Activated T-helper 1 cell treated with anti-CD3 and anti-CD28 coated beads, Interleukin-2, amount 50 U/mL, for 16 hours (primary cell): ENCODE data around the gene ZNF578.
"Not testable (repeated sequence)": the region's sequence is repeated elsewhere in the genome, so short reads cannot be mapped to it uniquely, and the experiment has no call there.

ENCODE experiments used
- DNase-seq, 2 donors: peaks; one replicate each; pipeline ENCODE4 v3.0.0-alpha.2; 2020; ENCODE audit warnings: low read depth in 1 of 2, low spot score in 1 of 2

ZNF578 gene

DNA sequence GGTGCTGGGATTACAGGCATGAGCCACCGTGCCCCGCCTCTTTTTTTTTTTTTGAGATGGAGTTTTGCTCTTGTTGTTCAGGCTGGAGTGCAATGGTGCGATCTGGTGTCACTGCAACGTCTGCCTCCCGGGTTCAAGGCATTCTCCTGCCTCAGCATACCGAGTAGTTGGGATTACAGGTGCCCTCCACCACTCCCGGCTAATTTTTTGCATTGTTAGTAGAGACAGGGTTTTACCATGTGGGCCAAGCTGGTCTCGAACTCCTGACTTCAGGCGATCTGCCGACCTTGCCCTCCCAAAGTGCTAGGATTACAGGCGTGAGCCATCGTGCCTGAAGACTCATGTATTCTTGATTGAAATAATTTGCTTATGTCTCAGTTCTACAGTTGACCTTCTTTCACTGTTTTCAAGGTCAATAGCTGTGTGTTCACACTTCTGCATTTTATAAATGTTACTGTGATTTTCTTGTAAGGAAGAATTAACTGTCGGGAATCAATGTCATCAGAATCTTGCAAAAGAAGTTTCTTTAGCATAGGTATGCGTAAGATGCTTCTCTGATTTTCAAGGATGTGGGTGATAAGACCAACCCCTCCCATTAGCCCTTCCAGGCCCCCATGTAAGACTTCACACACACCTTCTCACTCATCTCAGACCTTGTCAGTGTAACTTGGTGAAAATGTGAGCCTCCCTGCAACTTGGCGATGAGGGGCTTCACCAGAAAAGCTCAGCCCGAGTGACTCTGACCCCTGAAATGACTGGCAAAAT lies 104.1 kb downstream of the ZNF578 start:
- no peak for DNase-seq

DNA sequence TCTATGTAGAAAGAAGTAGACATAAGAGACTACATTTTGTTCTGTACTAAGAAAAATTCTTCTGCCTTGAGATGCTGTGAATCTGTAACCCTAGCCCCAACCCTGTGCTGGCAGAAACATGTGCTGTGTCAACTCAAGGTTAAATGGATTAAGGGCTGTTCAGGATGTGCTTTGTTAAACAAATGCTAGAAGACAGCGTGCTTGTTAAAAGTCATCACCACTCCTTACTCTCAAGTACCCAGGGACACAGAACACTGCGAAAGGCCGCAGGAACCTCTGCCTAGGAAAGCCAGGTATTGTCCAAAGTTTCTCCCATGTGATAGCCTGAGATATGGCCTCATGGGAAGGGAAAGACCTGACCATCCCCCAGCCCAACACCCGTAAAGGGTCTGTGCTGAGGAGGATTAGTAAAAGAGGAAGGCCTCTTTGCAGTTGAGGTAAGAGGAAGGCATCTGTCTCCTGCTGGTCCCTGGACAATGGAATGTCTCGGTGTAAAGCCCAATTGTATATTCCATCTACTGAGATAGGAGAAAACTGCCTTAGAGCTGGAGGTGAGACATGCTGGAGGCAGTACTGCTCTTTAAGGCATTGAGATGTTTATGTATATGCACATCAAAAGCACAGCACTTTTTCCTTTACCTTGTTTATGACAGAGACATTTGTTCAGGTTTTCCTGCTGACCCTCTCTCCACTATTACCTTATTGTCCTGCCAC lies 105.5 kb downstream of the ZNF578 start:
- DNase-seq = not testable (repeated sequence)

DNA sequence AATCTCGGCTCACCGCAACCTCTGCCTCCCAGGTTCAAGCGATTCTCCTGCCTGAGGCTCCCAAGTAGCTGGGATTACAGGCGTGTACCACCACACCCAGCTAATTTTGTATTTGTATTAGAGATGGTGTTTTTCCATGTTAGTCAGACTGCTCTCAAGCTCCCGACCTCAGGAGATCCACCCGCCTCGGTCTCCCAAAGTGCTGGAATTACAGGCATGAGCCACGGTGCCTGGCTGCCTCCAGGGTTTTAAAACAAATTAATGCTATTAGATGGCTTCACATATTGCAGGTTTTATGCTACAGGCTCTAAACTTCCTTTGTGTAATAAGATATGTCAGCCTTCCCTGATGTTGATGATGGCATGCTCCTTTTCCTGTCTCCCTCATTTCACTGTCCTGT lies 108.3 kb downstream of the ZNF578 start:
- not testable (repeated sequence) for DNase-seq
